A549 (cell line): ENCODE results near the gene CUL3. TPM values are rescaled to one million over a fixed set of nuclear protein-coding genes. Genes with fewer than 3 reads are reported as not detected.

Experiments
- ATAC-seq, 2 experiments: fragments of 200-7000 bp in 1 of 2; fragments of >200 bp in 1 of 2; cut with Nextera tagmentation in 1 of 2; cut with Tn5 transposase in 1 of 2; 3 replicates each; pipeline versions ENCODE4 v1.8.0 to v1.9.1; 2018 to 2020; ENCODE audit warnings: mild to moderate bottlenecking in 1 of 2, moderate library complexity in 1 of 2
- CTCF ChIA-PET: fragments of 300-600 bp; sonication (Branson Sonifier 250); formaldehyde crosslinking; extraction: SDS; loops from one replicate; lab custom pipeline; 2021; ENCODE audit warnings: antibody characterized with exemption, inconsistent platforms; lab: Yijun Ruan, JAX
- POLR2A ChIA-PET: fragments of 350-600 bp; formaldehyde crosslinking; extraction: SDS; loops from one replicate; lab custom pipeline; 2021; ENCODE audit warnings: antibody characterized with exemption, inconsistent platforms; lab: Yijun Ruan, JAX
- DNase-seq, 2 experiments: peaks; one replicate each; pipeline versions ENCODE4 v3.0.0 to v3.0.0-alpha.2; 2011 to 2016; ENCODE audit warnings: low read depth in 1 of 2, low spot score in 1 of 2
- FAIRE-seq: peaks from 2 replicates; lab custom pipeline; 2011; peaks lifted over from hg19 to GRCh38; lab: Jason Lieb, UNC
- H3K27ac ChIP-seq, 2 experiments: fragments of >200 bp; sonication (Bioruptor Twin); formaldehyde crosslinking; 3 replicates each; pipeline ENCODE4 v1.5.1; 2016 to 2017
- H3K4me1 ChIP-seq: fragments of >200 bp; sonication (Bioruptor Twin); formaldehyde crosslinking; 3 replicates; pipeline ENCODE4 v1.6.1; 2016
- H3K4me2 ChIP-seq: fragments of >200 bp; sonication (Bioruptor Twin); formaldehyde crosslinking; 3 replicates; pipeline ENCODE4 v1.6.1; 2016
- H3K4me3 ChIP-seq: fragments of >200 bp; sonication (Bioruptor Twin); formaldehyde crosslinking; 3 replicates; pipeline ENCODE4 v1.5.1; 2016
- H3K9me3 ChIP-seq: fragments of >200 bp; sonication (Bioruptor Twin); formaldehyde crosslinking; 3 replicates; pipeline ENCODE4 v1.6.1; 2016
- CBX2 ChIP-seq: fragments of 200-600 bp; sonication (generic); IDR thresholded peaks from 2 replicates; pipeline ENCODE4 v1.6.1; 2016; ENCODE audit warnings: low read depth, mild to moderate bottlenecking, borderline replicate concordance
- CEBPB ChIP-seq, 2 experiments: fragments of >200 bp in 1 of 2; sonication (Bioruptor Twin) in 1 of 2; formaldehyde crosslinking in 1 of 2; IDR thresholded peaks; 2 replicates each; pipeline ENCODE4 v1.6.1; 2012 to 2016
- CHD4 ChIP-seq: fragments of 200-600 bp; sonication (generic); IDR thresholded peaks from 2 replicates; pipeline ENCODE4 v1.6.1; 2016; ENCODE audit warnings: antibody characterized with exemption, mild to moderate bottlenecking, borderline replicate concordance
- CTCF ChIP-seq: fragments of >200 bp; sonication (Bioruptor Twin); formaldehyde crosslinking; IDR thresholded peaks from 3 replicates; pipeline ENCODE4 v1.5.1; 2016
- EHMT2 ChIP-seq: fragments of 200-600 bp; sonication (generic); IDR thresholded peaks from 2 replicates; pipeline ENCODE4 v1.6.1; 2016; ENCODE audit warnings: antibody characterized with exemption, low read depth, mild to moderate bottlenecking, moderate library complexity
- FOSB ChIP-seq: fragments of 250-450 bp; sonication (Bioruptor Pico); IDR thresholded peaks from 2 replicates; pipeline ENCODE4 v1.5.0; 2020; ENCODE audit warnings: mild to moderate bottlenecking, moderate library complexity
- FOSL2 ChIP-seq, 2 experiments: fragments of 450-650 bp in 1 of 2; fragments of >200 bp in 1 of 2; sonication (Bioruptor Twin) in 1 of 2; formaldehyde crosslinking; IDR thresholded peaks; 2 replicates each; pipeline versions ENCODE4 v1.5.0 to v1.6.1; 2016 to 2020; ENCODE audit warnings: mild to moderate bottlenecking in 1 of 2, moderate library complexity in 1 of 2
- JUN ChIP-seq, 2 experiments: fragments of >200 bp; sonication (Bioruptor Twin); formaldehyde crosslinking; IDR thresholded peaks; 2 replicates in 1 of 2; 3 replicates in 1 of 2; pipeline ENCODE4 v1.6.1; 2016 to 2017
- JUNB ChIP-seq: fragments of >200 bp; sonication (Bioruptor Twin); formaldehyde crosslinking; IDR thresholded peaks from 2 replicates; pipeline ENCODE4 v1.6.1; 2016
- KDM1A ChIP-seq: fragments of 200-600 bp; sonication (generic); IDR thresholded peaks from 2 replicates; pipeline ENCODE4 v1.6.1; 2016; ENCODE audit warnings: low read depth, mild to moderate bottlenecking
- KDM5A ChIP-seq: fragments of 200-600 bp; sonication (generic); IDR thresholded peaks from 2 replicates; pipeline ENCODE4 v1.6.1; 2016; ENCODE audit warnings: antibody characterized with exemption, mild to moderate bottlenecking
- MAX ChIP-seq: IDR thresholded peaks from 2 replicates; pipeline ENCODE4 v1.6.1; 2012
- POLR2A ChIP-seq: IDR thresholded peaks from 2 replicates; pipeline ENCODE4 v1.6.1; 2012; ENCODE audit warnings: mild to moderate bottlenecking, low read length
- POLR2AphosphoS2 ChIP-seq: conservative IDR thresholded peaks from 2 replicates; pipeline ENCODE4 v1.6.1; 2012; ENCODE audit warnings: low read length, improper control_type of control experiment, inconsistent platforms
- RAD21 ChIP-seq, 2 experiments: fragments of >200 bp in 1 of 2; sonication (Bioruptor Twin) in 1 of 2; formaldehyde crosslinking in 1 of 2; IDR thresholded peaks in 1 of 2; conservative IDR thresholded peaks in 1 of 2; 2 replicates in 1 of 2; 3 replicates in 1 of 2; pipeline ENCODE4 v1.6.1; 2012 to 2018; ENCODE audit warnings: inconsistent platforms in 1 of 2
- RARB ChIP-seq: fragments of 250-450 bp; sonication (Bioruptor Pico); IDR thresholded peaks from 2 replicates; pipeline ENCODE4 v1.8.0; 2021; ENCODE audit warnings: mild to moderate bottlenecking, moderate library complexity
- REST ChIP-seq: fragments of 200-600 bp; sonication (generic); IDR thresholded peaks from 2 replicates; pipeline ENCODE4 v1.6.1; 2016; ENCODE audit warnings: antibody characterized with exemption, mild to moderate bottlenecking, moderate library complexity
- RFX5 ChIP-seq: fragments of 450-650 bp; IDR thresholded peaks from 2 replicates; pipeline ENCODE4 v1.7.1; 2014; ENCODE audit warnings: antibody characterized with exemption, mild to moderate bottlenecking, moderate library complexity
- RNF2 ChIP-seq: fragments of 200-600 bp; sonication (generic); IDR thresholded peaks from 2 replicates; pipeline ENCODE4 v1.6.1; 2016; ENCODE audit warnings: low read depth, mild to moderate bottlenecking, antibody characterized with exemption, moderate library complexity, borderline replicate concordance
- SMC3 ChIP-seq: fragments of >200 bp; sonication (Bioruptor Twin); formaldehyde crosslinking; IDR thresholded peaks from 3 replicates; pipeline ENCODE4 v1.6.1; 2018; ENCODE audit warnings: inconsistent platforms
- SREBF2 ChIP-seq: fragments of 450-650 bp; IDR thresholded peaks from 2 replicates; pipeline ENCODE4 v1.6.1; 2014; ENCODE audit warnings: mild to moderate bottlenecking, moderate library complexity
- USF2 ChIP-seq: fragments of 450-650 bp; IDR thresholded peaks from 2 replicates; pipeline ENCODE4 v1.6.1; 2014; ENCODE audit warnings: antibody characterized with exemption
- ZNF302 ChIP-seq: fragments of 250-450 bp; sonication (Bioruptor Pico); IDR thresholded peaks from 2 replicates; pipeline ENCODE4 v1.9.0; 2021; ENCODE audit warnings: inconsistent platforms, mild to moderate bottlenecking, moderate library complexity
- ZSCAN20 ChIP-seq: fragments of 250-450 bp; sonication (Bioruptor Pico); IDR thresholded peaks from 2 replicates; pipeline ENCODE4 v1.8.0; 2022; ENCODE audit warnings: mild to moderate bottlenecking, moderate library complexity
- WGBS: methylation state at CpG from one replicate; pipeline ENCODE4 v1.1.6; 2017; ENCODE audit errors: missing lambda C conversion rate; 5-methylcytosine and 5-hydroxymethylcytosine counted together
- polyA plus RNA-seq, 4 experiments: library from polyadenylated mRNA; depleted of rRNA in 3 of 4; stranded (reverse); fragments of >200 nt; fragmentation: RNase III in 1 of 4; extraction: RNeasy Plus Mini Kit Qiagen cat#74134 plus additional on column Dnase treatment in 1 of 4; gene quantifications; 2 replicates in 3 of 4; 3 replicates in 1 of 4; pipeline ENCODE4 v1.2.3, GENCODE V29; 2011 to 2017

Gene CUL3
- polyA plus RNA-seq, 2 of the 4 experiments (the other 2 are of a cell fraction) = 70.5 to 73.9 TPM

GRCh38 chr2:224595518-224595917 lies 10.4 kb upstream of the CUL3 start:
- TF ChIP-seq CHD4 = no peak
- TF ChIP-seq CBX2 = no peak
- no peak for TF ChIP-seq KDM5A
- no peak for TF ChIP-seq SMC3
- no peak for TF ChIP-seq JUN (IDR thresholded peaks at IDR 0.05)
- no peak for TF ChIP-seq RFX5
- TF ChIP-seq MAX = no peak
- TF ChIP-seq FOSL2 (IDR thresholded peaks at IDR 0.05) = no peak
- no peak for TF ChIP-seq FOSL2 (CRISPR knock-in tag; IDR thresholded peaks at IDR 0.05)
- TF ChIP-seq POLR2A = no peak
- no peak for TF ChIP-seq EHMT2
- TF ChIP-seq CTCF = no peak
- no peak for TF ChIP-seq CEBPB (IDR thresholded peaks at IDR 0.05)
- TF ChIP-seq ZNF302 = no peak
- no peak for TF ChIP-seq POLR2AphosphoS2
- no peak for TF ChIP-seq FOSB (CRISPR knock-in tag)
- no peak for TF ChIP-seq SREBF2
- TF ChIP-seq KDM1A = no peak
- TF ChIP-seq RAD21 (conservative IDR thresholded peaks at IDR 0.05 in 1 of 2, IDR thresholded peaks at IDR 0.05 in 1 of 2) = no peak
- no peak for TF ChIP-seq RARB (CRISPR knock-in tag)
- TF ChIP-seq JUNB = no peak
- no peaks in the 10 kb centered on the region for H3K4me1 ChIP-seq
- H3K4me3 ChIP-seq = no peak overlapping the region
- 61% methylated on average over 4 of the region's 4 CpGs for WGBS
- DNase-seq (no peak), ATAC-seq (no peak), FAIRE-seq (no peak)
- POLR2A ChIA-PET = no interaction called here
- CTCF ChIA-PET = interaction anchor here (0.6 kb wide), 1 partner anchor 366 kb away, joined by 4 read pairs; no protein-coding TSS in a partner anchor
- H3K27ac ChIP-seq = no peak overlapping the region
- H3K9me3 ChIP-seq = no peaks in the 10 kb centered on the region
- no peak overlapping the region for H3K4me2 ChIP-seq

GRCh38 chr2:224594840-224595239 lies 9.7 kb upstream of the CUL3 start:
- FAIRE-seq (no peak), ATAC-seq (no peak), DNase-seq (no peak)
- Histone ChIP-seq H3K4me1 (no peaks in the 10 kb centered on the region), H3K9me3 (no peaks in the 10 kb centered on the region), H3K4me2 (no peak overlapping the region), H3K4me3 (no peak overlapping the region), H3K27ac (no peak overlapping the region)
- 56% methylated on average over 5 of the region's 5 CpGs for WGBS
- TF ChIP-seq REST (no peak), RNF2 (no peak), ZSCAN20 (CRISPR knock-in tag) (no peak), JUN (IDR thresholded peaks at IDR 0.05) (no peak), USF2 (no peak)
- CTCF ChIA-PET = no interaction called here
- POLR2A ChIA-PET = no interaction called here
